Epithelial cell of esophagus (primary cell): ENCODE measurements around the gene SORCS2.

Source experiments
- DNase-seq: peaks from one replicate; pipeline ENCODE4 v3.0.0; 2010; ENCODE audit warnings: low read depth
- H3K4me3 ChIP-seq: 2 replicates; pipeline ENCODE4 v1.5.1; 2011; ENCODE audit warnings: mild to moderate bottlenecking, low read length, control low read depth
- TF ChIP-seq, protein P1 (sequence below): IDR thresholded peaks from 2 replicates; pipeline ENCODE4 v1.5.1; 2011; ENCODE audit warnings: low read depth, mild to moderate bottlenecking, low read length, control low read depth, inconsistent platforms; ENCODE audit not compliant: insufficient read depth; ENCODE audit errors: missing control alignments

Gene SORCS2

GRCh38 chr4:7513671-7514070 is 321.3 kb downstream of the SORCS2 start:
- no peak overlapping the region for H3K4me3 ChIP-seq
- TF ChIP-seq, protein P1, sequence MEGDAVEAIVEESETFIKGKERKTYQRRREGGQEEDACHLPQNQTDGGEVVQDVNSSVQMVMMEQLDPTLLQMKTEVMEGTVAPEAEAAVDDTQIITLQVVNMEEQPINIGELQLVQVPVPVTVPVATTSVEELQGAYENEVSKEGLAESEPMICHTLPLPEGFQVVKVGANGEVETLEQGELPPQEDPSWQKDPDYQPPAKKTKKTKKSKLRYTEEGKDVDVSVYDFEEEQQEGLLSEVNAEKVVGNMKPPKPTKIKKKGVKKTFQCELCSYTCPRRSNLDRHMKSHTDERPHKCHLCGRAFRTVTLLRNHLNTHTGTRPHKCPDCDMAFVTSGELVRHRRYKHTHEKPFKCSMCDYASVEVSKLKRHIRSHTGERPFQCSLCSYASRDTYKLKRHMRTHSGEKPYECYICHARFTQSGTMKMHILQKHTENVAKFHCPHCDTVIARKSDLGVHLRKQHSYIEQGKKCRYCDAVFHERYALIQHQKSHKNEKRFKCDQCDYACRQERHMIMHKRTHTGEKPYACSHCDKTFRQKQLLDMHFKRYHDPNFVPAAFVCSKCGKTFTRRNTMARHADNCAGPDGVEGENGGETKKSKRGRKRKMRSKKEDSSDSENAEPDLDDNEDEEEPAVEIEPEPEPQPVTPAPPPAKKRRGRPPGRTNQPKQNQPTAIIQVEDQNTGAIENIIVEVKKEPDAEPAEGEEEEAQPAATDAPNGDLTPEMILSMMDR = no peak
- DNase-seq = no peak

GRCh38 chr4:7514281-7514680 is 321.9 kb downstream of the SORCS2 start:
- TF ChIP-seq, protein P1 = no peak
- H3K4me3 ChIP-seq = no peak overlapping the region
- no peak for DNase-seq

GRCh38 chr4:7514789-7515188 is 322.5 kb downstream of the SORCS2 start:
- TF ChIP-seq, protein P1 = no peak

DNA sequence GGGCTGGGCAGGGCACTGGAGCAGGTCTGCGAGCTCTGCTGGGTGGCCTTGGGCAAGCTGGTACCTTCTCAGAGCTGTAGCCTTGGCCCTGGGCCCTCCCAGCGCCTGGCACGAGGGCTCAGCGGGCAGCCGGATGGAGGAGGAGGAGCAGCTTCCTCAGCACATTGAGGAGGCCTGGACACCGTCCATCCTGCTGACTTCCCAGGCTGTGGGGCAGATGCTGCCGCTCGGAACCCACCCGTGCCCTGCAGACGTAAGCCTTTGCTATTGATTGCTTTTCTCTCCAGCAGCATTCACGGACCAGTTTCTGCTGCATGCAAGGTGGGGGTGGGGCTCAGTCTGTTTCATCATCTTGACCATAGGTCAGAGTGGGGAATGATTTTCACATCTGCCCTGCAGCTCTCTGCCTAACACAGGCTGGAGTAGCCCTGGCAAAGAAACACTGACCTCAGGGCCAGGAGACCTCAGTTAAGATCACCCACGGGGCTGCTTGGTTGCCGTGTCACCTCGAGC is 323.1 kb downstream of the SORCS2 start:
- H3K4me3 ChIP-seq = no peak overlapping the region
- no peak for DNase-seq
- TF ChIP-seq, protein P1 = no peak

More at GRCh38 chr4:7514789-7515188, 322.5 kb downstream of the SORCS2 start:
- no peak for DNase-seq
- H3K4me3 ChIP-seq = no peak overlapping the region

DNA sequence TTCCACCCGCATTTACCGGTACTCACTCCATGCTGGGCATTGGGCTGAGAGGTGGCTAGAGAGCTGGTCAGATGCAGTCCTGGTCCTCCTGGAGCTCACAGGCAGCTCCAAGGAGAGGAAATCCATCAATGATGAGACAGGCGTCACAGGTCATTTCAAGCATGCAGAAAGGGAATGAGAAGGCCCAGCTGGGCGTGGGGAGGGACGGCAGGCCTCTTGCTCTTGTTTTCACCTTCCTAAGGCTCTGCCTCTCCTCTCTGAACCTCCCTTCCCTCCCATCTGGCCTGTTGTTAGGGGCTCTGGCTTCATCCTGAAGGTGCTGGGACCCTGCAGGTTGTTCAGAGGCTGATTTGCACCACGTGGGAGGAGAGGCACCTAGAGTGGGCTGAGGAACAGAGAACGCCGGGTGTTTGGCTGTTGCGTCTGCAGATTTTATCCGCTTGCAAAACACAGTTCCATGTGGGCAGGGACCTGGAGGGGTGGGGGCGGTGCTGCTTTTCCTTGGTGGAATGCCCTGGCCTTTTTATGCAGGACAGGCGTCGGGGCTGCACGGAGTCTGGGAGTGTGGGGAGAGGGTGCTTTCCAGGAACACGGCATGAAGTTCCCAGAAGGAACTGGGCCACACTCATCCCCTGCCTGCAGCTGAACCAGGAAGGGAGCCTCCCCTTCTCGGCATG is 323.9 kb downstream of the SORCS2 start:
- TF ChIP-seq, protein P1 = no peak
- DNase-seq = no peak
- H3K4me3 ChIP-seq = no peak overlapping the region

DNA sequence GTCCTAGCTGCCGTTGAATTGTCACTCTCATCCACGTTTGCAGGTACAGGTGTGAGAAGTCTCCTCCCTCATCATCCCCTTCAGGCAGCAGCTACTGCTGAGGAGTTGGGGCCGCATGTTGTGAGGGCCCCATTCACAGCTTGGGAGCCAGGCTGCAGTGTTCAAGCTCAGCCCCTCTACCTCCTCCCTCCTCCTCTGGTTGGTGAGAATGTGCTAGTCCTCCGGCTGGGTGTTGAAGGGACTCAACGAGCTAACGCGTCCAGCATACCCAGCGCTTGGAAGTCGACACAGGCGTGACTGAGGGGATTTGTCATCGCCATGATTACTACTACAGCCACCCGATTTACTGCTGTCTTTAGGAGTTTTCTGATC is 324.4 kb downstream of the SORCS2 start:
- no peak for DNase-seq
- TF ChIP-seq, protein P1 = no peak

More for the DNA sequence above, 324.4 kb downstream of the SORCS2 start:
- H3K4me3 ChIP-seq = no peak overlapping the region
